ENCODE measurements around the gene SFXN5.

Gene SFXN5

DNA sequence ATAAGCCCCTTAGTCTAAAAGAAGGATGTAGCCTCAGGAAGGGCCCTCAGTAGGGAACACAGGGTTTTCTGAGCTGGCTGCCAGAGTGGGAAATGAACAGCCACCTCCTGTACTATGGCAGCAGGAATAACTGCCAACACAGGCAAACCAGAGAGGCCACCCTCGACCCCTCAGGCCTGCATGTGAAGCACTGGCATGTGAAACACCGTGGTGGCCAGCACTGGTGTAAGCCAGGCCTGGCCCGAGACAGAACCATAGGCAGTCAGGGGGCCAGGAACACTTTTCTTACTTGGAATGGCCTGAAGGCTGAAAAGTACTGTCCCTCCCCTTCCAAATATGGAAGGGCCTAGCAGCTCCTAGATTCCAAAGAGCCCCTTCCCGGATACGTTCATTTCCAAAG, 28.2 kb downstream of the SFXN5 start:
- DNase-seq, result no peak

DNA sequence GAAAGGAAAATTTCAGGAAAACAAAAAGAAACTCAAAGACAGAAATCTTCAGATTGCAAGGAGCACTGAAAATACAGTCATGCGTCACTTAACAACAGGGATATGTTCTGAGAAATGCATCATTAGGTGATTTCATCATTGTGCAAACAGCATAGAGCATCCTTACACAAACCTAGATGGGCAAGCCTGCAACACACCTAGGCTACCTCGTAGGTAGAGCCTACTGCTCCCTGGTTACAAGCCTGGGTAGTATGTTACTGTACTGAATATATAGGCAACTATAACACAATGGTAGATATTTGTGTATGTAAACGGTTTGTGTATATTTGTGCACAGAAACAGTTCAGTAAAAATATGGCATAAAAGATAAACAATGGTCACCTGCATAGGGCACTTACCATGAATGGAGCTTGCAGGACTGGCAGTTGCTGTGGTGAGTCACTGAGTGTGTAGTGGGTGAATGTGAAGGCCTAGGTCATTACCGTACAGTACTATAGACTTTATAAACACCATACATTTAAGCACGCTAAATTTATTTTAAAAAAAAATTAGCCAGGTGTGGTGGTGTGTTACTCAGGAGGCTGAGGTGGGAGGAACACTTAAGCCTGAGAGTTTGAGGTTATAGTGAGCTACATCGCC, 33.4 kb downstream of the SFXN5 start:
- DNase-seq, result no peak

DNA sequence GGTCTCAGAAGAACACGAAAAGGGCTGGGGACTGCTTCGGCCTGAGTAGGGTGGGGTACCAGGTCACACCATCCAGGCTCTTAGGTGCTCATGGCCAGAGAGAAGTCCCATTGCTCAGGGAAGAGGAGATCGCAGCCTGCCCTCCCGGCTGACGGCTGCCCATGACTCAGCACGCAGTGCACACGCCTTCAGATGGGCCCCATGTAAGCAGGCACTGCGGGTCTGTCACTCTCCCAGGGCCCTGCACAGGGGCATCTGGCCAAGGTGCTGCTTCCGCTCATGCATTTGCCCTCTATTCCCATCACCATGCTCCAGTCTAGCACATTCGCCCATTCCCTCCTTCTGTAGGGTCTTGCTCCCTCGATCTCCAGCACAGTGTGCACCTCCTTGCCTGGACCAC, 34.7 kb downstream of the SFXN5 start:
- no peak for DNase-seq

DNA sequence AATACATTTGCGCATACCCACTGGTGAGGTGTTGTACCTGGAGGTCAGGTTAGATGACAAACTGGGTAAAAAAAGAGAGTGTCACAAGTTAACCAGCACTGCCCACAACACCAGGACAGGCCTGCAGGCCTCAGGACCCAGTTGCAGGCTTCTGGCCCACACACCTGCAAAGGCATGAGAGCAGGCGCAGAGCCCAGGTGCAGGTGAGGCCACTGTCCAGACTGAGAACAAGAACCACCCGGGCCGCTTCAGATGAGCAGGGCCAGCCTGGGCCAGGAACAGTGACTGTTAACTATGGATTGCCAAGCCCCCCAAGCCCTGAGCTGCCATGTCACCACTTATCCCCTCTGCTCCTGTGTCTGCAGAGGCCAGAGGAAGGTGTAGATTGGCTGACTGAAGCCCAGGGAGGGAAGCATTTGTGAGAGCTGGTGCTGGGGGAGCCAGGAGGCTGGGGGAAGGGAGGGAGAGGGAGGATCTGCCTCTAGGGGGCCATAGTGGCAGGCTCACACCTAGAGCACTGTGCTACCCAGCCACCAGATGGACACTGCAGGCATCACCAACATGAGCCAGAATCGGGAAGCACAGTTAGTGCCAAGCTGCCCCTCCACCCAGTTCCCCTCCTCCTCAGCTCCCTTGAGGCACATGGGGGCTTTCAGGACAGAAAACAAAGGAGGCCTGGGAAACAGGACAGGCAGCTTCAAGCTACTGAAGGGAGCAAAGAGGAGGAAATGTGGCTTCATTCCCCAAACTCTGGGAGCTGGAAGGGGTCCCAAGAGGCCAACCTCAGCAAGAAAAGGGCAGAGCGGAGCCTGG, 35.4 kb downstream of the SFXN5 start:
- DNase-seq, result no peak

DNA sequence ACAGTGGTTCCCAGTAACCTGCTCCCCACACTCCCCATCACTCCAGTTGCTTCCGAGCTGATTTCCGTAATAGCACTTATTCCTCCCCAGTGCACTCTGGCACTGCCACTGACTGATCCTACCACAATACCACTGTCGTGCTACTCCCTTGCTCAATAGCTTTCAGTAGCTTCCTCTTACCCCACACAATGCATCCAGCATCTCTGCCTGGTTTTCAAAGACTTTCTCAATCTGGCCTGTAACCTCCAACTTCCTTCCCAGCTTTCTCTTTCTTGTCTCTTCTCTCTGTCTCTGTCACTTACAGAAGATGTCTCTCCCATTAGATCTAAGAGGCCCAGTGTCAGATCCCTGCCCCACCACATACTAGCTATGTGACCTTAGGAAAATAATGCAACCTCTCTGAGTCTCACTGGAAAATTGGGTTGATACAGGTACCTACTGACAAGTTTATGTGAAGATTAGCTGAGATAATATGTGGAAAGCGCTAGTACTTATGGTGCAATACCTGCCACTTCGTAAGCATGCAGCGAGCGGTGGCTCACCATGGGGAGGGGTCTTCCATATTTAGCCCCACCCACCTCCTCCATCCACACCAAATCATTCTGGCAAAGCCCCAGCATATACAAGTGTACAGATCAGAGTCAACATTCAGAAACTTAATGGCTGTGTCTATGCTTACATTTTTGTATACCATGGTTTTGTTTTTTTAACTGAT, 36.7 kb downstream of the SFXN5 start:
- no peak for DNase-seq

DNA sequence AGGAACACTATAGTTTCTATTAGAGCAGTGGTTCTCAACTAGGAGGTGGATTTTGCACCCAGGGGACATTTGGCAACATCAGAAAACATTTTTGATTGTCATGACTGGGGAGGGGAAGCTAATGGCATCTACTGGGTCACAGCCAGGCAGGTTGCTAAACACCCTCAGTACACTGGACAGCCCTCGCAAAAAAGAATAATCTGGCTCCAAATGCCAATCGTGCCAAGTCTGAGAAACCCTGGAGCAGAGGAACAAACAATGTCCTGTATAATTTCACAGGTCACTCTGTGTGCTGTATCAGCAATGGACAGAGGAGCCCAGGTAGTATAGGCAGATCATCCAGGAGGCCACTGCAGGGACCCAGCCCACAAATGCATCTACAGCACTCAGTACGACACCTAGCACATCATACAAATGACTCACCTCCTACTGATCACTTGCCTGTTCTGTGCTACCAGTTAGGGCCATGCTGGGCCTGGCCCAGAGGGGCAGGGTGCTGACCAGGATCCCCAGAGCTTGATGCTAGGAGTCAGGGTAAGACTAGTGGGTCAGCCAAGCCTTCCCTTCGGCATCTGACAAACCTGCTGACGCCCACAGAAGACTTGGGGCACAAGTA, 37.6 kb downstream of the SFXN5 start:
- DNase-seq, result no peak

DNA sequence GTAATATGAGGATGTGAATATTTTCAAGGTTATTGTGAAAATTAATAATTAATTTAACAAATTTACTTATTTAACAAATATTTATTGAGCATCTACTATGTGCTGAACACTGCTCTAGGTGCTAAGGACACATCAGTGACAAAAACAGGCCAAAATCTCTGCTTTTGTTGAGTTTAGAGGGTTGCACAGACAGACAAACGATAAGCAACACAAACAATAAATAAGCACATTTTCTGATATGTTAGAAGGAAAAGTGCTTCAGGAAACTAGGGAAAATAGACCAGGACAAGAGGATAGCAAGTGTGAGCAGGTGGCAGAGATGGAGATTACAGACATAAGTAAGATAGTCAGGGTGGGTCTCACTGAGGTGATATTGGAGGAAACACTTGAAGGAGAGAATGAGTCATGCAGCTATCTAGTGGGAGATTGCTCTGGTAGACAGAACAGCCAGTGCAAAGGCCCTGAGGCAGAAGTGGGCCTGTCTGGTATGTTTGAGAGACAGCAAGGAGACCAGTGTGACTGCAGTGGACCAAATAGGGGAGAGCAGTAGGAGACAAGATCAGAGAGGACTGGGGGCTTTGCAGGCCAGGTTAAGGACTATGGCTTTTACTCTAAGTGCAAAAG, 38.3 kb downstream of the SFXN5 start:
- DNase-seq, result no peak

DNA sequence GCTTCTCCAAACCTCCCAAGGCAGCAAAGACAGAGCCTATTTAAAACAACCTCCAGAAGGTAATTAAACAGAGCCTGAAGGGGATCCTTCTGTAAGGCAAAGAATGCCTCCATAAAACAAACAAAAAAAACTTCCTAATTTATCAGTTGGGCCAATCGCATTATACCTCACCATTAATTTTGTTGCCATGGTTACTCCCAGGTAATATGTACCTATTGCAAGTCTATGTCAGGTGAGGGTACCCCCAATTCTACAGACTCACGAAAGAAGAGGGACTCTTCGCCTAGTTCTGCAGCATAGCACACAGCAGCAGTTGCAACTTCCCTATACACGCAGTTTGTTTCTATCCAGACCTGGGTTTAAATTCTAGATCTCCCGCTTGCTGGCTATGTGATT, 38.8 kb downstream of the SFXN5 start:
- DNase-seq, result no peak

DNA sequence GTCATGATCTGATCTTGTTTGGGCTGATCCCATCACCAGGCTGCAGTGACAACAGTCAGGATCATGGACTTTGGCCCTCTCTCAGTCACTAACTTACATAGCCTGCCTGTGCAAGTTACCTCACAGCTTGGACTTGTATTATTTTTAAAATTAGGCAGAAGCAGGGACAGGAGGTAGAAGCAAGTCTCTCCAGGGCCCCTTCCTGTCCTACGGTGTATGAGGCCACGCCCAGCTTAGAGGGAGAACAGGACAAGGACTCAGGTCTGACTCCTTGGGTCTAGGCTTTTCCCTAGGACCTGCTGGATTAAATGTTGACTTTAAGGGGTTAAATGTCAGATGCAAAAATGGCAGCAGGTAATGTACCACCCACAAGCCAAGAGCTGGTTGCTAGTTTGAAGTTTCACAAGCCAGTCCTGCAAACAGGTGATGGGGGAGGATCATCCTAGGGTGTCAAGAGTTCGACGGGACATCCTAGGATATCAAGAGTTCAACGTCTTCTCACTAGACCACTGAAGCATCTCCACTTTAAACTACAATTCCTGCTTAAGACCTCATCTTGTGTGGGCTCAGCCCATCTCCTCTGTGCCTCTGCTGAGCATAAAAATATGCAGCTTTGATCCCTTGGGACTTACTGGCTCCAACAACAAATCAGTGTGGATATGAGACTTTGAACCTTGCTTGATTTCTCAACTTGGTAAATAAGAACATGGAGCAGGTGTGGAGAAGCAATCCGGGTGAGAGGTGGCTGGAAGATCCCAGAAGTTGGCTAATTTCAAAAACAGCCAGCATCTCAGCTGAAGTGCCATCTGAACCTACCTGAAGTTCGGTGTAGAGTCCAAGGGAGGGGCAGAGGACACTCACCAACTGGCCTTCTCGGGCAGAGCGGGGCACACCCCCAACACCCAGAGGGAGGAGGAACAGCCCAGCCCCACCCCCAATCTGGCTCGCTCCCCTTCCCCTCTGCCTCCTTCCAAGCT, 39.5 kb downstream of the SFXN5 start:
- DNase-seq, result no peak

DNA sequence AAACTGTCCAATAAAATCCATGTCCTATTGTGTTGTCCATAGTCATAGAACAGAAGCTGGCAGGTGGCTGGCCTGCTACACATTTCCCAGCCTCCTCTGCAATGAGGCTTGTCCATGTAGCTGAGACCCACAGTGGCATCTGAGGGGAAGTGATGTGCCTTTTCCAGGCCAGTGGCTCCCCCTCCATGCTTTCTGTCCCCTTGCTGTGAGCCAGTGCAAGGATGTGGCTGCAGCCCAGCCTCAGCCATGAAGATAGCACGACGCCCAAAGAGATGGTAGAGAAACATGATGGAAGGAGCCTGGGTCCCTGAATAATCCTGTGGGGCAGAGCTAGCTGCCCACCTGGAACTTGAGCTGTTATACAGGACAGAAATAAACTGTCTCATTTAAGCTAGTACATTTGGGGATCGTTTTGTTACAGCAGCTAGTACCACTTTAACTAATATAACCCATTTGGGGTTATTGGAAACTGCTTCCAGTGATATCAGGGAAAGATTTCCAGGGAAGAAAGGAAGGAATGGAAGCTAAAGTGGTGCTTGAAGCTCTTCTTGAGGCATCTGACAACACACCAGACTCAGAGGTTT, 40.3 kb downstream of the SFXN5 start:
- DNase-seq, result no peak

DNA sequence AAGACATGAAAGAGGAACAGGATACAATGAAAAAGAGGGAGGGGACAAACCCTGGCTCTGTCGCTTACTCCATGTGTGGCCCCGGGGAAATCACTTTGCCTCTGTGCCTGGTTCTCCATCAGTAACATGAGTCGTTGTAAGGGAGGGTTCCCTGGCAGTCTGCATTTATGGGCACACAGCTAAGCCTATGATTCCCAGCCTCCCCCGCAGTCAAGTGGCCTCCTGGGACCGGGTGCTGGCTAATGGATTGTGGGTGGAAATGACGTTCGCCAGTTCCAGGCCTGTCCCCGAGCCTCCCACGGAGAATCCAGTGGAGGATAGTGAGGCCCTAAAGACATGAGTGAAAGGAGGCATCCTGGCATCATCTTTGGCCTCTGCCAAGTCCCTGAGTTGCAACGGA, 42.7 kb downstream of the SFXN5 start:
- DNase-seq, result no peak

DNA sequence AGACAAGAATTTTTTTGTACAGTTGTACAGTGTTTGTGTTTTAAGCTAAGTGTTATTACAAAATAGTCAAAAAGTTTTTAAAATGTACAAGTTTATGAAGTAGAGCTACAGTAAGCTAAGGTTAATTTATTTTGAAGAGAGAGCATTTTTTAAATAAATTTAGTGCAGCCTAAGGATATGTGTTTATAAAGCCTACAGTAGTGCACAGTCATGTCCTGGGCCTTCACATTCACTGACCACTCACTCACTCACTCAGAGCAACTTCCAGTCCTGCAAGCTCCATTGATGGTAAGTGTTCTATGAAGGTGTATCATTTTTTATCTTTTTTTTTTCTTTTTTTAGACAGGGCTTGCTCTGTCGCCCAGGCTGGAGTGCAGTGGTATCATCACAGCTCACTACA, 44.2 kb downstream of the SFXN5 start:
- DNase-seq, result no peak

DNA sequence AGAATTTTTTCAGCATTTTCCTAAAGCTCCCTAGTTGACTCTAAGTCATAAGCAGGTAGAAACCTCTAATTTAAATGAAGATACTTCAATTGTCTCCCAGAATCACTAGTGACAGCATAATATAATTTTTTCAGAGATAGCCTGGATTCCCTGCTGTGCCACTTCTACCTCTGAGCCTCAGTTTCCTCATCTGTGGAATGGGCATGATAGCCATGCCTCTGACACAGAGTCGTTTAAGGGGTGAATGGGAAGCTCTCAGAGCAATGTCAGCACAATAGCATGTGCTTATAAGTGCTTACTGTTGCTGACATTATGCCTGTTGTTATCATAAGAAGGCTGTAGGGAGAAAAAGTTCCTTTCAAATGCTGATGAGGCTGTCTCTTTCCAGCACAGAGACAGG, 48.0 kb downstream of the SFXN5 start:
- DNase-seq, result no peak

DNA sequence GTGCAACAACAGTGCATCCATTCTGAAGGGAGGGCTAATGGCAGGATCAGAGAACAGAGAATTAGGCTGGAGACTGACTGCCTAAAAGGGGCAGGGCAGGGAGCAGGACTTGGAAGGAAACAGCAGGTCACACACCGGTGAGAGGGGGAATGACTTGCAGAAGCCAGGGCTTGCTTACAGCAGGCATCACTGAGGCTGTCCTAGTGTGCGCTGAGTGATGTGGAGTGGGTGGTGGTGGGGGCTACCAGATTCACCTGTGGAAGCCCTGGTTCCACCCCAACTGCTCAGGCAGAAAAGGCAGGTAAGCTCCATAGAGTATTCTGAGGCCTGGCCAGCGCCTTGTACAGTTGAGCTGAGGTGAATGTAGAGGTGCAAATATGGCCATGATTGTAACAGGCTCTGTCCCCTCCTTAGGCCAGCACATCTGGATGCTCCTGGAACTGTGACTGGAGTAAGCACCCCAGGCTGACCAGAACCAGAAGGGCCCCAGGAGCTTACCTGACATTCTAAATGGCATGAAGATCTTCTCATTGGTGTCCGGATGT, 49.4 kb downstream of the SFXN5 start:
- DNase-seq, result no peak

DNA sequence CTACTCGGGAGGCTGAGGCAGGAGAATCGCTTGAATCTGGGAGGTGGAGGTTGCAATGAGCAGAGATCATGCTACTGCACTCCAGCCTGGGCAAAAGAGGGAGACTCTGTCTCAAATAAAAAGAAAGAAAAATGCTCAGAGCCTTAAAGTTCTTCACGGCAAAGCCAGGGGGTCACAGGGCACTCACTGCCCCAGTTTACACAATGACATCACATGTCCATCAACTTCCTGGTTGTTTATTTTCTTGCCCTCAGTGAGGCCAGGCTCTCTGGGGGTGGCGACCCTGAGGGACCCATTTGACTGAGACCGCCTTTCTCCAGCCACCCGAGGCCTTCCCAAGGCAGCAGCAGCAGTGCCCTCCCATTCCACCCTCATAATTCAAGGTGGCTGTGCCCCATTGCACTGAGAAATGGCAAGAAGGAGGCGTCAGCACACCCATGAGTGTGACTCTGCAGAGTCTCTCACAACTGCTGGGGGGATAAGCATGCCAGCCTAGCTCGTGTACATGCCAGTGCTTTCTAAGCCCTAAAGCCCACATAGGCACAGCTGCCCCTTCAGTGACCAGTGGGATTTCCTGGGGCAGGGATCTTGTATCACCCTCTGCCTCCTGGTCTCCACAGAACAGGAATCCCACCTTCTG, 50.0 kb downstream of the SFXN5 start:
- DNase-seq, result no peak

DNA sequence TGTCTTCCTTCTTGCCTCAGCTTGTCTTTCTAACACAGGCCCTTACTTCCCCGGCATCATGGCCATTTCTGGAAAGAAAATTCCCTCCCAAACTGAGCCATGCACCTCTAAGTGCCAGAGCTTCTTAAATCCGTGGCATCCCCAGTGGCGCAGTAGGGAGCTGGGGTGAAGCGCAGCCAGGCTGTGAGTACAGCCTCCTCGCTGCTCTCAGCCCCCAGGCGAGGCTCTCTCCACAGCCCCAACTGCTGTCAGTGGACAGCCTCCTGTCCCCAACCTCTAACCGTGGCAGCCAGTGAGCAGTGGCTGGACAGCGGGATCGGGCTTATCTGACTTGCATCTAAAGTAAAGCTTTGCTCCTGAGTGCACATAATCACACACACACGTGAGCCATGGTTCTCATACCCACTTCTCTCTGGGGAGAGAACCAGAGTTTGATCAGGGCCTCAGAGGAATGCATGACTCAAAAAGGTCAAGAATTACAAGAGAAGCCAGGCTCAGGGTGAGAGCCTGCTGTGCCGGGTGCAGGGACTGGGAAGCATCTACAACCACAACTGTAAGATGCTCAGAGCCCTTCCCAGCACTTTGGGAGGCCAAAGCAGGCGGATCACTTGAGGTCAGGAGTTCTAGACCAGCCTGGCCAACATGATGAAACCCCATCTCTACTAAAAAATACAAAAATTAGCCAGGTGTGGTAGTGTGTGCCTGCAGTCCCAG, 50.7 kb downstream of the SFXN5 start:
- no peak for DNase-seq

DNA sequence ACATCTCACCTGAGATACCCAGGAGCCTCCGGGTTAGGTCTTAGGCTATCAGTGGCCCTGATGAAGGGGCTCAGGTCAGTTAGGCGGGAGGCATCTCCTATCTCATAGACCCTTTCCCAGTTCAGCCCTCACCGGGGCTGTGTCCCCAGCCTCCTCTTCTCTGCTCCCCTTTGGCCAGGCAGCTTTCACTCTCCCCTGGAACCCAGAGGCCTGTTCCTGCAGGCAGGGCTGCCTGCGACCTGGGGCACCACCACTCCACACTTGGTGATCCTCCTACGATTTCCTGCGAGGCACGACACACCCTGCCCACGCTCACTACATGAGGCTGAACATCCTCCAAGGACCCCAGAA, 51.2 kb downstream of the SFXN5 start:
- DNase-seq, result no peak

DNA sequence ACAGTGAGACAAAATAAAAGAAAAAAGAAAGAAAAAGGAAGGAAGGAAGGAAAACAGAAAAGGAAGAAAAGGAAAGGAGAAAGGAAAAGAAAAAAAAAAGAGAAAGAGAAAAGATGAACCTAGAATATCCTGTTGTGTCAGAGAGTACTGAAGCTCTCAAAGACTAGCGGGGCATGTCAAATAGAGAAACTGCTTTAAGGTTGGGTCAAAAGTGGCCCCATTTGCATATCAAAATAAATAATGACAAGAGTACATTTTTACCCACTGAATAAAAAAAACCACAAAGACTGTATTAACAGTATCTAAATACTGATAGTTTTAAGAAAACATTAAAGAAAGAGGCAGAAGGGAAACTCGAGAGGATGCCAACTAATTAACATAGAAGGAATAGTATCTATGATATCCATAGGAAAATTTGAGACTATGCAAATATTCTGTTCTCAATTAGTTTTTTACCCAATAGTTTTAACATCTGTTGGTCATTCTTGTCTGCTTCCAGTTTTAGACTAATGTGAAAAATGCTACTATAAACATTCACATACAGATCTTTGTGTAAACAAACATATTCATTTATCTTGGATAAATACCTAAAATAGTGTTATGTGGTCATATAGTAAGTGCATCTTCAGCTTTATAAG, 53.2 kb downstream of the SFXN5 start:
- no peak for DNase-seq

DNA sequence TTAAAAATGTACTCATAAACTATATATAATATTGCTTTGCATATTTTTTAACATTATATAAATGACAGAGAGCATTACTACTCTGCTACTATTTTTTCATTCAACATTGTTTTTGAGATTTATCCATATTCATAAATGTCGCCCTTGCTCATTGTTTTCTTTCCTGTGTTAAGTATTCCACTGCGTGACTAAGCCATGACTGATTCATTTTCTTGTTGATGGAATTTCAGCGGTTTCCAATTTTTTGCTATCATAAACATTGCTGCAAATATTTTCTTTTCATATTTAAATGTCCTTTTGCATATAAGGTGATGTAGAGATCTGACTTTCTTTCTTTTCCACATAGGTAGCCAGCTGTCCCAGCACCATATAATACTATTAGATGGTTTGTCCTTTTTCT, 57.6 kb downstream of the SFXN5 start:
- no peak for DNase-seq
